ENCODE results near the gene THAP4. TPM values are rescaled to one million over a fixed set of nuclear protein-coding genes. Genes with fewer than 3 reads are reported as not detected.
A peak's percentile ranks its signal among the peaks of the same experiment; 100 is the strongest.

THAP4 gene
- total and polyA plus RNA-seq, 2 of the 13 experiments (the other 11 are each of a cell fraction or from before 2014, with no cell fraction given) = 59.7 to 75.7 TPM

DNA sequence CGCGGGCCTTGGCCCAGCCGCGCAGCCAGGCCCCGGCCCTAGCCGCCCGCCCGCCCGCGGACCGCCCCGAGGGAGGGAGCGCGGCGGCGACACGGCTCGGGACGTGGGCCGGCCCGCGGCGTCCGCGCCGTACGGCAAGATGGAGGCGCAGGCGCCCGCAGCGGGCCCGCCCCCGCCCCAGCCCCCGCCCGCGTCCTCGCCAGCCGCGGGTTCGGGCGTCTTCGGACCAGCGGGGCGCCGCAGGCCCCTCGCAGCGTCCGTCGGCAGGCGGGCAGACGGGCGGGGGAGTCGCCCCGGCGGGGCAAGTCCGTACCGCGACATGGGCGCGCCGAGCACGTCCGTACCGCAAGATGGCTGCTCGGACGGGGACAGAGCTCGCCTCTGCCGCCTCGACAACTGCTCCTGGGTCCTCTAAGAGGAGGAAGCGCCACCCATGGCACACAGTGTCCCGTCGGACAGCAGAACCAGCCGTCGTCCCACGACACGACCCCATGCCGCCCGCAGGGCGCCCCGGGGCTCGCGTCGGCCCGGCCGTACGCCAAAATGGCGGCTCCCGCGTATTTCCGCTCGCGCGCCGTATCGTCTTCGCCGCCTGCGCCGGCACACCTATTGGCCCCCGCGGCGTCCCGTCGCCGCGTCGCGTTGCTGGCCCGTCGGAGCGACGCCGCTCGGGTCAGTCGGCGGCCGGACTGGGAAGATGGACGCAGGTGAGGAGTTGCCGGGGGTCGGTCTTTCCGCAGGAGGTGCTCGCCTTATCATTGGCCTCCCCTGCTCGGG is at the start of gene THAP4, which contains the start of gene ATG4B (continued):
- TF ChIP-seq ZNF816 (CRISPR knock-in tag; IDR thresholded peaks at IDR 0.05; ENCODE audit: borderline replicate concordance) (peak; percentile 73; the same call in 1 of the 2 replicates), PLRG1 (conservative IDR thresholded peaks at IDR 0.05) (no peak), HCFC1 (IDR thresholded peaks at IDR 0.05; ENCODE audit: low read depth, low read length) (peak; percentile 85), ZSCAN9 (CRISPR knock-in tag; IDR thresholded peaks at IDR 0.05; ENCODE audit: borderline replicate concordance) (no peak), RFXANK (CRISPR knock-in tag; IDR thresholded peaks at IDR 0.05) (peak; percentile 86; the same call in 1 of the 2 replicates), MXD1 (CRISPR knock-in tag; IDR thresholded peaks at IDR 0.05) (peak; percentile 74), ZNF260 (CRISPR knock-in tag; IDR thresholded peaks at IDR 0.05; ENCODE audit: borderline replicate concordance, low read depth) (0 out of 2 replicates have a peak, but pooled peaks have one; percentile 69), GMEB1 (CRISPR knock-in tag; IDR thresholded peaks at IDR 0.05; ENCODE audit: borderline replicate concordance) (peak; percentile 99), CC2D1A (CRISPR knock-in tag; IDR thresholded peaks at IDR 0.05) (no peak), MEF2D (CRISPR knock-in tag; IDR thresholded peaks at IDR 0.05) (no peak; the same call in 1 of the 2 replicates), ARNT (IDR thresholded peaks at IDR 0.05) (no peak), IRX3 (CRISPR knock-in tag; IDR thresholded peaks at IDR 0.05; ENCODE audit: borderline replicate concordance, low read depth) (peak; percentile 91; the same call in 1 of the 2 replicates), ZSCAN30 (CRISPR knock-in tag; IDR thresholded peaks at IDR 0.05) (no peak), HBP1 (CRISPR knock-in tag; IDR thresholded peaks at IDR 0.05; ENCODE audit: low read depth) (peak; percentile 96), SRSF4 (IDR thresholded peaks at IDR 0.05; ENCODE audit: low read depth, low read length, poor library complexity, severe bottlenecking) (no peak)
- TF ChIP-seq, protein P1, sequence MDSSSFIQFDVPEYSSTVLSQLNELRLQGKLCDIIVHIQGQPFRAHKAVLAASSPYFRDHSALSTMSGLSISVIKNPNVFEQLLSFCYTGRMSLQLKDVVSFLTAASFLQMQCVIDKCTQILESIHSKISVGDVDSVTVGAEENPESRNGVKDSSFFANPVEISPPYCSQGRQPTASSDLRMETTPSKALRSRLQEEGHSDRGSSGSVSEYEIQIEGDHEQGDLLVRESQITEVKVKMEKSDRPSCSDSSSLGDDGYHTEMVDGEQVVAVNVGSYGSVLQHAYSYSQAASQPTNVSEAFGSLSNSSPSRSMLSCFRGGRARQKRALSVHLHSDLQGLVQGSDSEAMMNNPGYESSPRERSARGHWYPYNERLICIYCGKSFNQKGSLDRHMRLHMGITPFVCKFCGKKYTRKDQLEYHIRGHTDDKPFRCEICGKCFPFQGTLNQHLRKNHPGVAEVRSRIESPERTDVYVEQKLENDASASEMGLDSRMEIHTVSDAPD (CRISPR knock-in tag; IDR thresholded peaks at IDR 0.05) = peak; percentile 73; the same call in 1 of the 2 replicates
